ENCODE results near the gene SLC39A6.
"Not testable (repeated sequence)": the region's sequence is repeated elsewhere in the genome, so short reads cannot be mapped to it uniquely, and the experiment has no call there.

Gene SLC39A6

DNA sequence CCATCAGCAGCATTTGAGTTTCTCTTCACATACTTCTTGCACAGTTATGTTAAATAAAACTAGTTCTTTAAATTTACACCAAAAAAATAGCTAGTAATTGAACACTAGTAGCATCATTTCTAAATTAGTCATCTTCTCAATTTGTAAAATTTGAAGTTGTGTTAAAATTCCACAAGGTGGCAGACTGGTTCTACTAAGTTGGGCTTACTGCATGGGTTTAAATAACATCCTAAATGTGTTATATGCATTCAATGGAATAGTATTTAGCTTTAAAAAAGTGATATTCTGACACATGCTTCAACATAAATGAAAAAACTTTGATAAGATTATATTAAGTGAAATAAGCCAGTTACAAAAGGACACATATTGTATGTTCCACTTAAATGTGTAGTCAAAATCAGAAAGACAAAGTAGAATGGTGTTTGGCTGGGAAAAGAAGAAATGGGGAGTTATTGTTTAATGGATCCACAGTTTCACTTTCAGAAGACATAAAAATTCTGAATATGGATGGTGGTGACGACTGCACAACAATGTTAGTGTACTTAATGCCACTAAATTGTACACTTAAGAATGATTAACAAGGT, 33.1 kb downstream of the SLC39A6 start:
- DNase-seq: peak; percentile 70

DNA sequence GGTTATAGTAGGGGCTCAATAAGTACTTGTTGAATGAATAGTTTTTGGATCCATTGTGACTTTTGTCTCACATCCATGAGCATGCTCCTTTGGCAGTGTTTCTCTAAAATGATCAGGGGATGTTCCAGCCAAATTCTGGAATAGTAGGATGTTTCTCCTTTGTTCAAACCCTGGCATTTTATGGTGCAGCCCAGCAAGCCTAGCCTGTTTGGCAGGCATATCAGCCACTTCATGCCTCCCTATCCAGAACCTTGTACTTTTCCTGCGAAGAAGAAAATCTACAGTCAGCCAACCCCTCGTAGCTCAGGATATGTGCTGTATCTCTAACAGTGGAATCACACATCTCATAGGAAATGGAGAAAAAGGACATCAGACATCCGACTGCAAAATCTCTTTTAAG, 34.7 kb downstream of the SLC39A6 start:
- no peak for DNase-seq

DNA sequence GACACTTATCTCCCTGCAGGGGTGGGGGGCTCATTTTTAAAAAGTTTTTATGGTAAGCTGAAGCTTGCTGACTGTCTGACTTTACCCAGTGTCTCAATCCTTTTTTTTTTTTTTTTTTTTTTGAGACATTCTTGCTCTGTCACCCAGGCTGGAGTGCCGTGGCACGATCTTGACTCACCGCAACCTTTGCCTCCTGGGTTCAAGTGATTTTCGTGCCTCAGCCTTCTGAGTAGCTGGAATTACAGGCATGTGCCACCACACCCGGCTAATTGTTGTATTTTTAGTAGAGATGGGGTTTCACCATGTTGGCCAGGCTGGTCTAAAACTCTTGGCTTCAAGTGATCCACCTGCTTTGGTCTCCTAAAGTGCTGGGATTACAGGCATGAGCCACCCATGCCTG, 37.0 kb downstream of the SLC39A6 start:
- not testable (repeated sequence) for DNase-seq

DNA sequence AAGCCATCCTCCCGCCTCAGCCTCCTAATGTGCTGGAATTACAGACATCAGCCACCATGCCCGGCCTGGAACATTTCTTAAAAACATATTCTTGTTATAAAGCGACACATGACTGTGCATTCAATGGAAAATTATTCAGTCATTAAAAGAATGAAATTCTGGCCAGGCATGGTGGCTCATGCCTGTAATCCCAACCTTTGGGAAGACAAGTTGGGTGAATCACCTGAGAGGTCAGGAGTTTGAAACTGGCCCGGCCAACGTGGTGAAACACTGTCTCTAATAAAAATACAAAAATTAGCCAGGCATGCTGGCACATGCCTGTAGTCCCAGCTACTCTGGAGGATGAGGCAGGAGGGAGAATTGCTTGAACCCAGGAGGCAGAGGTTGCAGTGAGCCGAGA, 40.1 kb downstream of the SLC39A6 start:
- no peak for DNase-seq

DNA sequence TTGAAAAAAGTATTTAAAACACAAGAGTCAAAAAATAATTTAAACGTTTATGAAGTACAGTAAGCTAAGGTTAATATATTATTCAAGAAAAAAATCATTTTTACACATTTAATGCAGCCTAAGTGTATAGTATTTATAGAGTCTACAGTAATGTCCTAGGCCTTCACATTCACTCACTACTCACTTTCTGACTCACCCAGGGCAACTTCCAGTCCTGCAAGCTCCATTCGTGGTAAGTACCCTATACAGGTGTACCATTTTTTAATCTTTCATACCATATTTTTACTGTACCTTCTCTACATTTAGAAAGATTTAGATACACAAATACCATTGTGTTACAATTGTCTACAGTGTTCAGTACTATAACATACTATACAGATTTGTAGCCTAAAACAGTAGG, 40.9 kb downstream of the SLC39A6 start:
- DNase-seq: no peak

DNA sequence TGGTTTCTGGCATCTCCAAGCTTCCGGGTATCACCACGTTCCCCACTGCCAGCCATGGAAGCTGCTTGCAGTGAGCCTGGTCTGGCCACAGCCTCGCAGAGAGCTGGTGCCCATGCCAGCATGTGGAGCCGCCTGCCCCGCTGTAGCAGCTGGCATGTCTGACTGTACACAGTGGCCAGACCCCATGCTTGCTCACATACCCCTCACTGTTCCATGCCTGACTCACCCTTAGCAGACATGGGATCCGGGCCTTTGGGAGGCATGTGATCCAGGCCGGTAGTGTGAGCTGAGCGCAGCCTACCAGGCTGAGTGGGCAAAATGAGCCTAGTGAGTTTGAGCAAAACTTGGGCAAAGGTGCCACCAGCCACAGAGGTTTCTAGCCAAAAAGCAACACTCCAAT, 43.0 kb downstream of the SLC39A6 start:
- DNase-seq: no peak

DNA sequence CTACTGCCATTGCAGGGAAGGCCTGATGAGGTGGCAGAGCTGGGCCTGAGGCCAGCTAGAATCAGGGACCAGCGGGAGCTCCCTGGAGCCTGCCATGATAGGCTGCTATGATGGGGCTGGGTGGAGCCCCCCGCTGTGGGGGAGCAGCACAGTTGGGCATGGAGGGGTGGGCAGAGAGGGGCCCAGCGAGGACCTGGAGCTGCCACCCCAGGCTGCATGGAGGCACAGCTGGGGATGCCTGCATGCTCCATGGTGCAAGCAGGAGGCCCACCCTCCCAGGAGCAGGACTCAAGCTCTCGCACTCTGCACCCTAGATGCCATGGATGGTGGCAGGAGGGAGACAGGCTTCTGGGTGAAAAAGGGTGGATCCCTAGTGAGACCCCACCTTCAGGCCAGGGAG, 43.9 kb downstream of the SLC39A6 start:
- no peak for DNase-seq

DNA sequence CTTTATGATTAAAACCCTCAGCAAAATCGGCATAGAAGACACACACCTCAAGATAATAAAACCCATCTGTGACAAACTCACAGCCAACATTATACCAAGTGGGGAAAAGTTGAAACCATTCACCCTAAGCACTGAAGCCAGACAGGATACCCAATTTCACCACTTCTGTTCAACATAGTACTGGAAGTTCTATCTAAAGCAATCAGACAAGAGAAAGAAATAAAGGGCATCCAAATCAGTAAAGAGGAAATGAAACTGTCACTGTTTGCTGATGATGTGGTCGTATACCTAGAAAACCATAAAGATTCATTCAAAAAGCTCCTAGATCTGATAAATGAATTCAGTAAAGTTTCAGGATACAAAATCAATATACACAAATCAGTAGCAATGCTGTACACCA, 45.4 kb downstream of the SLC39A6 start:
- DNase-seq: no peak

DNA sequence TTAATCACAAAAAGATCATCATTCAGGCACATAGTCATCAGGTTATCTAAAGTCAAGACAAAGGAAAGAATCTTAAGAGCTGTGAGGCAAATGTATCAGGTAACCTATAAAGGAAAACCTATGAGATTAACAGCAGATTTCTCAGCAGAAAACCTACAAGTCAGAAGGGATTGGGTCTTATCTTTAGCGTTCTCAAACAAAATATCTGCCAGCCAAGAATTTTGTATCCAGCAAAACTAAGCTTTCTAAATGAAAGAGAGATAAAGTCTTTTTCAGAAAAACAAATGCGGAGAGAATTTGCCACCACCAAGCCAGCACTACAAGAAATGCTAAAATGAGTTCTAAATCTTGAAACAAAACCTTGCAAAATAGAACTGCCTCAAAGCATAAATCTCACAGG, 48.0 kb downstream of the SLC39A6 start:
- DNase-seq: not testable (repeated sequence)

DNA sequence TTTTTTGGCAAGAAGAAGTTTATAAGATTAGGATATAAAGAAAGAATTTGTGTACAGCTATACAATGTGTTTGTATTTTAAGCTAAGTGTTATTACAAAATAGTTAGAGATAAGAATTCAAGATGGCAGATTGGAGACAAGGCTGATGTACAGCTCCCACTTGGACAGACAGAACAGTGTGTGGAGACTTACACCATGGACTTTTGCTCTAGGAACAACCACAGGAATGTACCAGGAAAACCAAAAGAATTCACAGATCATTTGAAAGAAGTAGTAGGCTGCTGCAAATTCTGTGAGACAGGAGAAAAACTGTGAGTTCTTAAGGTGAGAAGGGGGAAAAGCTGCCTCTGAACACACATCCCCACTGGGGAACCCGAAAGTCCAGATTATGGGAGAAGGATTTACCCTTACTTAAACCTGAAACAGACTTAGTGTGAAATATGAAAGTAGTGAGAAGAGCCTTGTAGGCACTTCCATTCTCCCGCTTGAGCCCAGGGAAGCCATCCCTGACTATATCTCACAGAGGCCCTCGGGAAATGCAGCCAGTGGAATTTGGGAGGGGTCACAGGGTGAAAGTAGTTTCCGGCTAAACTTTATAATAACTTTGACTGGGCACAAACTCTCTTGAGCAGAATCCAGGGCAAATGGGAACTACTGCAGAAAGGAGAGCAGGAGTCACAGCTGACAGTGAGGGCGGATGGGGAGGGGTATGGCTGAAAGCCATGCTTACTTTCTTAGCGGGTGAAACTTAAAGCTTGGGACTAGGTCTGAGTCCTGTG, 50.2 kb downstream of the SLC39A6 start:
- peak; percentile 55 for DNase-seq

DNA sequence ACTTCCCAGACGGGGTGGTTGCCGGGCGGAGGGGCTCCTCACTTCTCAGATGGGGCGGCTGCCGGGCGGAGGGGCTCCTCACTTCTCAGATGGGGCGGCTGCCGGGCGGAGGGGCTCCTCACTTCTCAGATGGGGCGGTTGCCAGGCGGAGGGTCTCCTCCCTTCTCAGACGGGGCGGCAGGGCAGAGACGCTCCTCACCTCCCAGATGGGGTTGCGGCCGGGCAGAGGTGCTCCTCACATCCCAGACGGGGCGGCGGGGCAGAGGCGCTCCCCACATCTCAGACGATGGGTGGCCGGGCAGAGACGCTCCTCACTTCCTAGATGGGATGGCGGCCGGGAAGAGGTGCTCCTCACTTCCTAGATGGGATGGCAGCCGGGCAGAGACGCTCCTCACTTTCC, 51.4 kb downstream of the SLC39A6 start:
- not testable (repeated sequence) for DNase-seq

DNA sequence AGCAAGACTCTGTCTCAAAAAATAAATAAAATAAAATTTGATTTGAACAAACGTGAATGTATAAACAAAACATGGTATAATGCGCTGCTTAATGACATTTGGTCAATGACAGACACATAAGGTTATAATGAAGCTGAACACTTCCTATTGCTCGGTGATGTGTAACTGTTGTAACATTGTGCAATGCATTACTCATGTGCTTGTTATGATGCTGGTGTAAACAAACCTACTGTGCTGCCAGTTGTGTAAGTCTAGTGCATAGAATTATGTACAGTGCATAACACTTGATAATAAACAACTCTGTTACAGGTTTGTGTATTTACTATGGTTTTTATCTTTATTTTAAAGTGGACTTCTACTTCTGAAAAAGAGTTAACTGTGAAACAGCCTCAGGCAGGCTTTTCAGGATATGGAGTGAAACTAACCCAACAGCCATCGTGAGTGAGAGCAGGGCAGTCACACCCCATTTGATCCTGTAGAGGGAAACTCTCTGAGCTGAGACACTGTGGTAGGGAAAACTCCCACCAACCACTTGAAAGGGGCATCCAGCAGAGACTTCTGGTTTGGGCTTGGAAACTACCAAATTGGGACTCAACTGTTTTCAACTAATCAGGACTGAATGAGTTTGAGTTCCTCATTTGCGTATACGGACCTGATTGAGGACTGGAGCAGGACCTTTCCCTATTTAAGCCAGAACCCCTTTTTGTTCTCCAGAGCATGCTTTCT, 53.1 kb downstream of the SLC39A6 start:
- peak; percentile 42 for DNase-seq

DNA sequence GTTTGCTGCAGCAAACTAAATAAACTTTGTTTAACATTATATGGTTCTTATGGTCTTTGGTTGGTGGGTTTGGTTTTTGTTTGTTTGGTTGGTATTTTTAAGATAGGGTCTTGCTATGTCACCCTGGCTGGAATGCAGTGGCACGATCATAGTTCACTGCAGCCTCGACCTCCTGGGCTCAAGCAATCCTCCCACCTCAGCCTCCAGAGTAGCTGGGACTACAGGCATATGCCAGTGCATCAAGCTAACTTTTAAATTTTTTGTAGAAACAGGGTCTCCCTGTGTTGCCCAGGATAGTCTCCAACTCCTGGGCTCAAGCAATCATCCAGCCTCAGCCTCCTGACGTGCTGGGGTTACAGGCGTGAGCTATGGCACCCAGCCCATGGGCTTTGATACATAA, 54.7 kb downstream of the SLC39A6 start:
- DNase-seq: no peak

DNA sequence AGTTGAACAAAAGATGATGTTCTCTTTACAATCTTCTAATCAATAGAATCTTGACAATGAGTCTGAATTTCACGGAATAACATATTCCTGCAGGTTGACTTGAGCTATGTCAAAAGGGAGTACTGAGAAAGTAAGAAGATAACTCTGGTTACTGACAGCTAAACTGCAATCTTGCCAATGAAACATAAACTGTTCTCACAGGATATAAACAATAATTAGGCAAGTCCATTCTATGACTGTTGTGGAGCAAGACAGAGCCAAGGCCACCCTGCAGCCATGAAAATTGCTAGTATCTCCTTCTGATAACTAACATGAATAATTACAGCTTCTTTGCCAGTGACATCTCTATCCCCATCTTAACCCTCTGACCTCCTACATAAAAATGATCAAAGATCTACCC, 55.5 kb downstream of the SLC39A6 start:
- DNase-seq: no peak

DNA sequence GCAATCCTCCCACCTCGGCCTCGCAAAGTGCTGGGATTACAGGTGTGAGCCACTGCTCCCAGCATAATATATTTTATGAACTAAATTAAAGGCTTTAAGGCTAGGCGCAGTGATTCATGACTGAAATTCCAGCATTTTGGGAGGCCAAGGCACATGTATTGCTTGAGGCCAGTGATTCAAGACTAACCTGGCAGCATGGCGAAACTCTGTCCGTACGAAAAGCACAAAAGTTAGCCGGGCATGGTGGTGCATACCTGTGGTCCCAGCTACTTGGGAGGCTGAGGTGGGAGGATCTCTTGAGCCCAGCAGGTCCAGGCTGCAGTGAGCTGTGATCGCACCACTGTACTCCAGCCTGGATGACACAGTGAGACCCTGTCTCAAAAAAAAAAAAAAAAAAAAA, 56.7 kb downstream of the SLC39A6 start:
- not testable (repeated sequence) for DNase-seq

DNA sequence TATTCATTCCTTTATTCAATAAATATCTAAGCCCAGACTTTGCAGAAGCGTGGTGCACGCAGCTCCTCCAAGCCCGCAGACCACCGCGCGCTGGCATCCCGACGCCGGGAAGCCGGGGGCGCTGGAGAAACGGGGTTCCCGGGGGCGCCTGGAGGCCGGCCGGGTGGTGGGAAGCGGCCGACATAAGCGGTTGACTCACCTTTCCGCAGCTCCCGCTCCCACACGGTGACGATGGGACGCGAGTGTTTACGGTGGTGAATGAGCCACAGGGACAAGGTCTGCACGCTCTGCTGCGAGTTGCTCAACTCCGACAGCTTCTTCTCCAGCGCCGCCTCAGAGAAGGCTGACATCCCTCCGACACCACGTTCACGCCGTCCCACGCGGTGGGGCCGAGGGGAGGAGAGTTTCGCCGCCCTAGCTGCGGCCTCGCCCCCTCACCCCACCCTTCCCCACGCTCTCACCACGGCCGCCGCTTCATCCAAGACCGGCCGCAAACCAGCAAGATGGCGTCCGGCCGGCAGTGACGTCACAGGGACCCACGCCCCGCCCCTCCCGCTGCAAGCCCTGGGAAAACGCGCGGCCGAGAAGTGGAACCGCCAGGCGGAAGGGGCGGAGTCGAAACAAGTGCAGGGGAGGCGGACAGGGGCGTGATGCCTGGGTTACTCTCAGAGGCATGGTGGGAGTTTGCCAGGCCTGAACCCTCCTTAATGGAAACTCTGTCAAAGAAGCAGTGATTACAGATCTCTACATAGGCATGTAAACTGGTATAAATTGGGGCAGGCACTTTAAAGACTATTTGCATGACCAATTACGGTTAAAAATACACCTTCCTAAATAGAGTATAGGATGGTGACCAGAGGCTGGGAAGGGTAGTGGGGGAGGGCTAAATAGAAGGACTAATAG, 61.8 kb downstream of the SLC39A6 start, which contains the start of gene RPRD1A:
Gene RPRD1A, minus strand, starts transcription at position 505 of the 903 bp plus-strand sequence. Its CDS starts 155 bp downstream, at position 350.
- peak; percentile 92 for DNase-seq

DNA sequence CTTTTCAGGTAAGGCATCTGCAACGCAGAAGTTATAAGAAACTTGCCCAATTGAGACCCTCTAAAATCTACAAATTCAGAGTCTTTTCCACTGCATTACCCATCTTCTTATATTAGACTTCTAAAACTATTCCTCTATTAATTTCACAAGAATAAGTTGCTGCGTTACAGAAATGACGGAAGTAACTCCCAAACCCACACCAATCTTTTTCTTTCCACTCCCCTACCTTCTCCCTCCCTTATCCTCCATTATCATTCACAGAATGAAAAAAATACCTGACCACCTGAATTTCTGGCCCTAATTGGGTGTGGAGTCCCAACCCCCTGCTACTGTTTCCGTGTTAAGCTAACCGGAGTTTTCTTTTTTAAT, 62.5 kb downstream of the SLC39A6 start:
- no peak for DNase-seq

DNA sequence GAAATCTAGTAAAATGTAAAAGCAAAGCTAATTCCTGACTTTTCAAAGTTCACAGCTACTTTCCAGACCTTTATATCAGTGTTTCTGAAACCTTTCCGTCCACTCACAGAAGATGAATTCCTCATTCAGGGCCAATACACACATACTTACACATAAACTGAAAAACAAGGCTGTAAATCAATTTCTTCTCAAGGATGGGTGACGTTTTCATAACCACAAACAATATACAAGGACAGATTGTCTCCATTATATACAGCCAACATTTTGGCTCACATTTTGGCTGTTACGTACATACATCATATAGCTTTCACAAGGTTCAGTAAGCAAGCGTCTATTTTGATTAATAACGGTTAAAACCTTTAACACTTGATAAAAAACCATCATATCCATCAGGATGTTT, 63.1 kb downstream of the SLC39A6 start:
- DNase-seq: peak; percentile 3

DNA sequence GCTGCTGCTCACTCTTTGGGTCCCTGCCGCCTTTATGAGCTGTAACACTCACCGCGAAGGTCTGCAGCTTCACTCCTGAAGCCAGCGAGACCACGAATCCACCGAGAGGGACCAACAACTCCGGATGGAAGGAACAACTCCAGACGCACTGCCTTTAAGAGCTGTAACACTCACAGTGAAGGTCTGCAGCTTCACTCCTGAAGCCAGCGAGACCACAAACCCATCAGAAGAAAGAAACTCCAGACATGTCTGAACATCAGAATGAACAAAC, 64.4 kb downstream of the SLC39A6 start:
- DNase-seq: not testable (repeated sequence)

DNA sequence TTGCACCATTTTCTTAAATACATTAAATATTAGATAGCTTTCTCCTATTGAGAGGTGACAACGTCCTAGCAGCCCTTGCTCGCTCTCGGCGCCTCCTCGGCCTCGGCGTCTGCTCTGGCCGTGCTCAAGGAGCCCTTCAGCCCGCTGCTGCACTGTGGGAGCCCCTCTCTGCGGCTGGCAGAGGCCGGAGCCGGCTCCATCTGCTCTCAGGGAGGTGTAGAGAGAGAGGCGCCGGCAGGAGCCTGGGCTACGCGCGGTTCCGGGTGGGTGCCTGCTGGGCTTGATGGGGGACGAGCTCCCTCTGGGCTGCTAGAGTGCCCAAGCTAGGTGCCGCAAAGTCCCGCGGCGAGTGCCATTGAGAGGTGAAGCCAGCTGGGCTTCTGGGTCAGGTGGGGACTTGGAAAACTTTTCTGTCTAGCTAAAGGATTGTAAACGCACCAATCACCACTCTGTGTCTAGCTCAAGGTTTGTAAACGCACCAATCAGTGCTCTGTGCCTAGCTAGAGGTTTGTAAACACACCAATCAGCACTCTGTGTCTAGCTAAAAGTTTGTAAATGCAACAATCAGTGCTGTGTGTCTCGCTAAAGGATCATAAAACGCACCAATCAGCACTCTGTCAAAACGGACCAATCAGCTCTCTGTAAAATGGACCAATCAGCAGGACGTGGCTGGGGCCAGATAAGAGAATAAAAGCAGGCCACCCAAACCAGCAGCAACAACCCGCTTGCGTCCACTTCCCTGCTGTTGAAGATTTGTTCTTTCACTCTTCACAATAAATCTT, 64.9 kb downstream of the SLC39A6 start:
- no peak for DNase-seq

DNA sequence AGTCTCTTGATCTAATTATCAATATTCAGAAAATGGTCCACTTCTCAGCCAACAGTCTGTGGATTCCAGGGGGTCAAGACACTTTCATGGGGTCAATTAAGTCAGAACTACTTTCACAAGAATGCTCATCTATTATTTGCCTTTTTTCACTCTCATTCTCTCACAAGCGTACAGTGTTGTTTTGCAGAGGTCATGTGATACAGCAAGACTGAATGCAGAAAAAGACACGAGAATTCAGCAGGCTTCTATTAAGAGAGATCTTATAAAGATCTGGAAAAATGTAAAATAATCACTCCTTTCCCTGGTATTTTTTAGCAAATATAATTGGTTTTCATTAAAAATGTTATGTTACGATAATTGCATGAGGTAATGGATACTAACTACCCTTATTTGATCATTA, 70.5 kb downstream of the SLC39A6 start:
- no peak for DNase-seq

Data from fibroblast of skin of scalp (primary cell).